Fibroblast of mammary gland (primary cell): Measurements from ENCODE around the gene DUSP22.

ENCODE experiments used
- DNase-seq: peaks from one replicate; pipeline ENCODE4 v3.0.0-alpha.2; 2010; ENCODE audit warnings: low read depth
- H3K4me3 ChIP-seq: 2 replicates; pipeline ENCODE4 v1.5.1; 2011; ENCODE audit warnings: low read depth, mild to moderate bottlenecking, low read length, moderate library complexity; ENCODE audit not compliant: control insufficient read depth
- TF ChIP-seq, protein P1 (sequence below): conservative IDR thresholded peaks from 2 replicates; pipeline ENCODE4 v1.5.1; 2011; ENCODE audit warnings: low read depth, low read length, inconsistent platforms; ENCODE audit not compliant: control insufficient read depth, insufficient read depth

The DUSP22 gene

DNA sequence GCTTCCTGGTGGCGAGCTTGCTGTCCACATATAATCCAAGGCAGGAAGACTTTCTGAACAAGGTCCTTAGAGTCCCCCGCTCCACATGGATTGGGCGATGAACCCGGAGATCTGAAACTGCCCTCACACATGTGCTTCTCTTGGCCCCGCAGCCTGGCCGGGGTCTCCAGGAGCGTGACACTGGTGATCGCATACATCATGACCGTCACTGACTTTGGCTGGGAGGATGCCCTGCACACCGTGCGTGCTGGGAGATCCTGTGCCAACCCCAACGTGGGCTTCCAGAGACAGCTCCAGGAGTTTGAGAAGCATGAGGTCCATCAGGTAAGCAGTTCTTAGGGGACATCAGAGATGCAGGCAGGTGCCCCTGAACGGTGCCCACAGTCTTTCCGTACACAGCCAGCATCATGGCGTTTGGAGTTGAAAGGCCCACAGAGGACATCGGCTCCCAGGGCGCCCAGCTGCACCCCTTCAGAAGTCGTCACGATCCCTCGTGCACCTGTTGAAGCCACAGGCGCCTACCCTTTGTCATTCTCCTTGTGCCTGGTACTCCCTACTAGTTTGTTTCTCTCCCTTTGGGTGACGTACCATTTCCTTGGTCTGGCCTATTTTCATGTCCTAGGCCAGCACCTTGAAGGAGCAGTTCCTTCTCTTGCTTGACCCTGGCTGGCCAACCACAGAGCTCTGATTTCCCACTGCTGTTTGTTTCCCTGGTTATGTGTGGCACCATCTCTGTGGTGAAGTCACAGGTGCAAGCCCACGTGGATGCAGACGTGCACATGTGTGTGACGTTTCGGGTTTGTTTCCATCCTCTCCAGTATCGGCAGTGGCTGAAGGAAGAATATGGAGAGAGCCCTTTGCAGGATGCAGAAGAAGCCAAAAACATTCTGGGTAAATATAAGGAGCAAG, 55.9 kb downstream of the DUSP22 start:
- TF ChIP-seq, protein P1, sequence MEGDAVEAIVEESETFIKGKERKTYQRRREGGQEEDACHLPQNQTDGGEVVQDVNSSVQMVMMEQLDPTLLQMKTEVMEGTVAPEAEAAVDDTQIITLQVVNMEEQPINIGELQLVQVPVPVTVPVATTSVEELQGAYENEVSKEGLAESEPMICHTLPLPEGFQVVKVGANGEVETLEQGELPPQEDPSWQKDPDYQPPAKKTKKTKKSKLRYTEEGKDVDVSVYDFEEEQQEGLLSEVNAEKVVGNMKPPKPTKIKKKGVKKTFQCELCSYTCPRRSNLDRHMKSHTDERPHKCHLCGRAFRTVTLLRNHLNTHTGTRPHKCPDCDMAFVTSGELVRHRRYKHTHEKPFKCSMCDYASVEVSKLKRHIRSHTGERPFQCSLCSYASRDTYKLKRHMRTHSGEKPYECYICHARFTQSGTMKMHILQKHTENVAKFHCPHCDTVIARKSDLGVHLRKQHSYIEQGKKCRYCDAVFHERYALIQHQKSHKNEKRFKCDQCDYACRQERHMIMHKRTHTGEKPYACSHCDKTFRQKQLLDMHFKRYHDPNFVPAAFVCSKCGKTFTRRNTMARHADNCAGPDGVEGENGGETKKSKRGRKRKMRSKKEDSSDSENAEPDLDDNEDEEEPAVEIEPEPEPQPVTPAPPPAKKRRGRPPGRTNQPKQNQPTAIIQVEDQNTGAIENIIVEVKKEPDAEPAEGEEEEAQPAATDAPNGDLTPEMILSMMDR, result no peak
- H3K4me3 ChIP-seq, result no peak overlapping the region
- no peak for DNase-seq

DNA sequence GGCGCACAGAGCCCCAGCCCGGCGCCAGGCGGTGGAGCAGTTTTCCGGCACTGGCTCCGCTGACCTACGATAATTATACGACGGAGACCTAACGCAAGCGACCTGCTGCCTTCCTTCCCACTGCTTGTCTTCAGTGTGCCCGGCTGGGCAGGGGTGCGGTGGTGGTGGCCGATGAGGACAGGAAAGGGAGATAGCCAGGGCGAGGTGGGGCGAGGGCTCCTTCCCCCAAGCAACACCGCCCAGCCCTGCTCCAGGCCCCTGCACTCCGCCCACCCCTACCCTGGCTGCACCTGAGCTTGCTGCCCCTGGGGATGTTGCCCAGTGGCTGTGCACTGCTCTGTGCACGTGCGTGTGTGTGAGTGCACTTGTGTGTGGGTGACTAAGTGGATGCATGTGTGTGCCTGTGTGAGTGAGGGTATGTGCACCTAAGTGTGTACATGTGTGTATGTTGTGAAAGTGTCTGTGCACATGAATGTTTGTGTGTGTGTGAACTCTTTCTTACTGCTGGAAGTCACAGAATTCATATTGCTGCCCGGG, 56.6 kb downstream of the DUSP22 start:
- no peak for DNase-seq
- no peak overlapping the region for H3K4me3 ChIP-seq
- TF ChIP-seq, protein P1, result no peak

DNA sequence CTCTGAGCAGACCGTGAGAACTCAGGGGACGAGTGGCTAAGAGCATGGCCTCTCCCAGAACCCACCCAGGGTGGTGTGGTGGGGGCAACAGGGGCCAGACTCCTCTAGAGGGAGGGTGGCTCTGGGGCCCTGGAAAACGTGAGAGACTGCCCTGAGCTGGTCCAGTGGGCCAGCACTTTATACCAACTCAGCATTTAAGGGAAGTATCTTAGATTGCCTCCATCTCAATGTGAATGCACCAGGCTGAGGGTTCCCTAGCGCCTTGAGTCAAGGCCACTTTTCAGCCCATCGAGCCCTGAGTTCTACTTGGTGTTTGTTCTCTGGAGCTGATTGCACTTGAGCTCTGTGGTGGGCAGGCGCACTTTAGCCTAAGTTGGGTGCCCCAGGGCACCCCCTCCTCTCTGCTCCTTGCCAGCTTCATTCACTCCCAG, 57.2 kb downstream of the DUSP22 start:
- TF ChIP-seq, protein P1, result no peak
- DNase-seq, result no peak
- H3K4me3 ChIP-seq, result no peak overlapping the region

DNA sequence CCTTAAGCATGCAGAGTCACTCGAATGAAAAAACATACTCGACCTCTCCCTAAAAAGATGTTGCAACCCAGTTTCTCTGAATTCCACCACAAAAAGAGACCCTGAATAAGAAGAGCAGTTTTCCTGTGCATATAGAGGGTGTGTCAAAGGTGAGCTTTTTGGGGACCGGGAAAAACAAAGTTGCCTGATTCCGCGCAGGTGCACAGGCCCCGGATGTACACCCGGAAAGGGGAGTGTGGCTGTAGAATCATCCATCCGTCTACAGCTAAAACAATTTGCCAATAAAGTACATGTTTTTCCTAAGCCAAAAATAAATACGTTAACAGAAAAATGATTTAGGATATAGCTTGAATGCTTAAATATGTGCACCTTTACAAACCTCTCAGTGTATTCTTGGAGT, 58.1 kb downstream of the DUSP22 start:
- TF ChIP-seq, protein P1, result no peak

DNA sequence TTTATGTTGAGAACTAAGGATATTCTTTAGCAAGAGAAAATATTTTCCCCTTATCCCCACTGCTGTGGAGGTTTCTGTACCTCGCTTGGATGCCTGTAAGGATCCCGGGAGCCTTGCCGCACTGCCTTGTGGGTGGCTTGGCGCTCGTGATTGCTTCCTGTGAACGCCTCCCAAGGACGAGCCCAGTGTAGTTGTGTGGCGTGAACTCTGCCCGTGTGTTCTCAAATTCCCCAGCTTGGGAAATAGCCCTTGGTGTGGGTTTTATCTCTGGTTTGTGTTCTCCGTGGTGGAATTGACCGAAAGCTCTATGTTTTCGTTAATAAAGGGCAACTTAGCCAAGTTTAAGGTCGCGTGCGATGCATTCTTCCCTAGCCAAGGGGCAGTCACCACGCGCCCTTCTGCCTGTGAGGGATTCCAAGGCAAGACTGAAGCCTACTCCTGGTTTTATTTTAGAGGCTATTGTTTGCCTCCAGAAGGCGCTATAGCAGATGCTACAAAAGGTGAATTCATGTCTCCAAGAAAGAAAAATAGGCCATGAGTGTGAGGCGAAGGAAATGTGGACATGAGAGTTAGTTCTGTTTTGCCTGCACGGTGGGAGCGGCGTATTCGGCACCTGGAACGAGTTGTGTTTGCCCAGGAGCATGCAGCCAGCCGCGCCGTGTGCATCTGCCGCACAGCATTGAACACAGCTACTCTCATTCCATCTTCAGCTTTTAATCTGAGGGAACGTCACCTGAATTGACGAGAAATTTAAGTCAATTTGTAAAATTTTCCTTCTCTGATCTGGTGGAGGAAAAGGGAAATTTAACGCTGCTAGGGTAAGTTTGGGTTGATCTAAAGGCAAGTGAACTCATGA, 59.0 kb downstream of the DUSP22 start:
- no peak overlapping the region for H3K4me3 ChIP-seq
- no peak for DNase-seq
- TF ChIP-seq, protein P1, result no peak

More for the DNA sequence above, 58.1 kb downstream of the DUSP22 start:
- no peak for DNase-seq
- H3K4me3 ChIP-seq, result no peak overlapping the region

DNA sequence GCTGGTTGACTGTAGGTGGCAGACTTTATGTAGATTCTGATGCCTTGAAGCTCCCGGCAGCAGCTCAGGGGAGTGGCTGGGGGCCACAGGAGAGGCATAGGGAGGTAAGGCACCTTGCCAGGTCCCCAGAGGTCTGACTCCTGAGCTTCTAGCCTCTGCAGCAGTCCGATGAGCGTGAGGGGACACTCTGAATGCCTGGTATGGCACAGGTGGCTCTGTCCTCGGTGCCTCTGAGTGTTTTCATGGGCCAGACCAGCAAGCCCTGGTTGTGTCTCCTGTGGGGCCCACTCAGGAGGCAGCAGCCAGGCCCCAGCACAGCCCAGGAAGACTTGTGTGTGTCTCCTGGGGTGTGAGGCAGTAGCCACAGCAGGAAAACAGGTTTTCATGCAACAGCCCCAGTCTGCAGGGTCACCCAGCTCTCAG, 59.6 kb downstream of the DUSP22 start:
- no peak overlapping the region for H3K4me3 ChIP-seq
- DNase-seq, result no peak
- TF ChIP-seq, protein P1, result no peak
